ENCODE results near the gene PDE1C.

DNA sequence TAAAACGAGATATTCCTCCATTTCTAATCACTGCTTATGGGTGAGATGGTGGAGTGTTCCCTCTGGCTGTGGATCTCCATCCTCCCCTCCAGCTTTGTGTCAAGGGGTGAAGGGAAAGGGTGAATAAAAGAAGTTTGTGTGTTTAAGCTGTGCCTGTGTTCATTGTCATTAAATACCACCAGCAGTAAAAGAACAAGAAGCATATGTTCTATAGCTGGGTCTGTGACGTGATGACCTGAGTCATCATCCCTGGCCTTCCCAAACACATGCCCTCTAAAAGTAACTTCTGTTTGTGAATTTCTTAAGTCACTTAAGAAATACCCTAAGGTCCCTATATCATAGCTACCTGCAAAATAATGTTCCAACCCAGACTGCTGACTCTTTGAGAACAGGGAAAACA, 278.3 kb downstream of the PDE1C start:
- TF ChIP-seq, protein P1, sequence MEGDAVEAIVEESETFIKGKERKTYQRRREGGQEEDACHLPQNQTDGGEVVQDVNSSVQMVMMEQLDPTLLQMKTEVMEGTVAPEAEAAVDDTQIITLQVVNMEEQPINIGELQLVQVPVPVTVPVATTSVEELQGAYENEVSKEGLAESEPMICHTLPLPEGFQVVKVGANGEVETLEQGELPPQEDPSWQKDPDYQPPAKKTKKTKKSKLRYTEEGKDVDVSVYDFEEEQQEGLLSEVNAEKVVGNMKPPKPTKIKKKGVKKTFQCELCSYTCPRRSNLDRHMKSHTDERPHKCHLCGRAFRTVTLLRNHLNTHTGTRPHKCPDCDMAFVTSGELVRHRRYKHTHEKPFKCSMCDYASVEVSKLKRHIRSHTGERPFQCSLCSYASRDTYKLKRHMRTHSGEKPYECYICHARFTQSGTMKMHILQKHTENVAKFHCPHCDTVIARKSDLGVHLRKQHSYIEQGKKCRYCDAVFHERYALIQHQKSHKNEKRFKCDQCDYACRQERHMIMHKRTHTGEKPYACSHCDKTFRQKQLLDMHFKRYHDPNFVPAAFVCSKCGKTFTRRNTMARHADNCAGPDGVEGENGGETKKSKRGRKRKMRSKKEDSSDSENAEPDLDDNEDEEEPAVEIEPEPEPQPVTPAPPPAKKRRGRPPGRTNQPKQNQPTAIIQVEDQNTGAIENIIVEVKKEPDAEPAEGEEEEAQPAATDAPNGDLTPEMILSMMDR (conservative IDR thresholded peaks at IDR 0.05), result no peak
- no peak for TF ChIP-seq ZFX (IDR thresholded peaks at IDR 0.05)
